H1 (cell line): ENCODE data around the gene DUS1L.

ENCODE experiments used
- EP300 ChIP-seq, 2 experiments: IDR thresholded peaks; 1 replicate in 1 of 2; 2 replicates in 1 of 2; pipeline ENCODE4 v1.6.1; 2011 to 2012; ENCODE audit warnings: low read depth in 2 of 2, low read length in 2 of 2, mild to moderate bottlenecking in 2 of 2, borderline replicate concordance in 1 of 2, inconsistent platforms in 1 of 2, moderate library complexity in 1 of 2
- TBP ChIP-seq: IDR thresholded peaks from 2 replicates; pipeline ENCODE4 v1.6.1; 2011; ENCODE audit warnings: low read depth, low read length, improper control_type of control experiment

DNA sequence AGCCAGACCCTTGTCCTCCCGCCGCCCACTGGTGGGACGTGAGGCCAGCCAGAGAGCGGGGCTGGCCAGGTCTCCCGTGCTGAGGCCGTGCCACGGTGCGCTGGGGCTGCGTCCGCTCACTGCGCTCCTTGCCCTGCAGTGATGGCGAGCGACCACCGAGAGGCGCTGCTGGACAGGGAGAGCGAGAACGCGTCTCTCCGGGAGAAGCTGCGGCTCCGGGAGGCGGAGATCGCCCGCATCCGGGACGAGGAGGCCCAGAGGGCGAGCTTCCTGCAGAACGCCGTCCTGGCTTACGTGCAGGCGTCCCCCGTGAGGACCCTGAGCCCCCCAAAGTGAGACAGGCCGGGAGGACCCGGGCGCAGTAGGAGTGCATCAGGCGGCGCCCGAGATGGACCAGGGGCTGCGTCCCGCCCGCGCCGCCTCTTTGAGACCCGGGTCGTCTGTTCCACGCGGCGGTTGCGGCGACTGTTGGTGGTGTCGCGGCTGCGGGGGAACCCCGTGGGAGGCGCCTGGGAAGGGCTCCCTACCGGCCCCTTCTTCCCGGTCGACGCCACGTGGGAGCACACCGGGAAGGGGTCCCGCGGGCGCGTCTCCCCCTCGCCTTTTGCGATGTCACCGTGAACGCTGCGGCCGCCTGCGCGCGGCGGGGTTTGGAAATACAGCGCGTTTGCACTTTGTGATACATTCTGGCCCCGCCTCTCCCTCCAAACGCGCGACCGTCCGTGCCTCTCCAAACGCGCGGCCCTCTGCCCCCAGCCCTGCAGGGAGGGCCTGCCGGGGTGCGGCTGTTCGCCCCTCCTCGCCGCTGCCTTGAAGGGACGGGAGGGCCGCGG is 34.9 kb downstream of the DUS1L start:
- TF ChIP-seq EP300 (IDR thresholded peaks at IDR 0.05; ENCODE audit: borderline replicate concordance in 1 of 2, low read depth in 2 of 2, low read length in 2 of 2): no peak
- no peak for TF ChIP-seq TBP
